HepG2 (cell line): ENCODE results near the gene SHC1. TPM values are rescaled to one million over a fixed set of nuclear protein-coding genes. Genes with fewer than 3 reads are reported as not detected.

Experiments used
- ATF4 ChIP-seq, 2 experiments: fragments of 450-650 bp in 1 of 2; sonication (generic) in 1 of 2; formaldehyde crosslinking; IDR thresholded peaks; 2 replicates each; pipeline versions ENCODE4 v1.5.0 to v1.8.0; 2020 to 2022; ENCODE audit warnings: mild to moderate bottlenecking in 1 of 2, missing genetic modification reagents in 1 of 2
- CREM ChIP-seq, 2 experiments: sonication (generic) in 1 of 2; formaldehyde crosslinking in 1 of 2; IDR thresholded peaks; 2 replicates each; pipeline versions ENCODE4 v1.4.0 to v1.6.1; 2016 to 2020; ENCODE audit warnings: antibody characterized with exemption in 1 of 2, mild to moderate bottlenecking in 1 of 2, missing genetic modification reagents in 1 of 2
- EHMT2 ChIP-seq: fragments of 200-600 bp; sonication (generic); IDR thresholded peaks from 2 replicates; pipeline ENCODE4 v1.7.0; 2017; ENCODE audit warnings: antibody characterized with exemption, low read depth, low read length, borderline replicate concordance
- POLR2G ChIP-seq: fragments of 200-400 bp; formaldehyde crosslinking; IDR thresholded peaks from 2 replicates; pipeline ENCODE4 v1.6.1; 2018; ENCODE audit warnings: mild to moderate bottlenecking, low read depth, low read length, moderate library complexity
- PPARG ChIP-seq: conservative IDR thresholded peaks from 2 replicates; pipeline ENCODE4 v1.6.1; 2016; ENCODE audit warnings: missing biosample characterization, missing genetic modification reagents
- SRF ChIP-seq: IDR thresholded peaks from 2 replicates; pipeline ENCODE4 v1.6.1; 2011; ENCODE audit warnings: mild to moderate bottlenecking, low read depth, low read length, moderate library complexity
- TERF1 ChIP-seq: sonication (generic); formaldehyde crosslinking; IDR thresholded peaks from 2 replicates; pipeline ENCODE4 v1.8.0; 2022; ENCODE audit warnings: mild to moderate bottlenecking, missing genetic modification reagents, moderate library complexity
- THAP7 ChIP-seq: sonication (generic); formaldehyde crosslinking; IDR thresholded peaks from 2 replicates; pipeline ENCODE4 v1.8.1; 2023; ENCODE audit warnings: mild to moderate bottlenecking, missing genetic modification reagents
- ZBTB49 ChIP-seq: sonication (generic); formaldehyde crosslinking; IDR thresholded peaks from 2 replicates; pipeline ENCODE4 v1.4.0; 2020; ENCODE audit warnings: missing genetic modification reagents, borderline replicate concordance
- ZNF44 ChIP-seq: sonication (generic); formaldehyde crosslinking; IDR thresholded peaks from 2 replicates; pipeline ENCODE4 v1.5.1; 2020; ENCODE audit warnings: mild to moderate bottlenecking, missing genetic modification reagents
- ZNF501 ChIP-seq: sonication (generic); formaldehyde crosslinking; IDR thresholded peaks from 2 replicates; pipeline ENCODE4 v1.5.1; 2020; ENCODE audit warnings: mild to moderate bottlenecking, moderate library complexity, missing genetic modification reagents
- ZNF609 ChIP-seq: sonication (generic); formaldehyde crosslinking; IDR thresholded peaks from 2 replicates; pipeline ENCODE4 v1.4.0; 2020; ENCODE audit warnings: mild to moderate bottlenecking, missing genetic modification reagents, borderline replicate concordance
- ZNF746 ChIP-seq: sonication (generic); formaldehyde crosslinking; IDR thresholded peaks from 2 replicates; pipeline ENCODE4 v1.8.0; 2022; ENCODE audit warnings: mild to moderate bottlenecking, missing genetic modification reagents
- ZNF766 ChIP-seq: sonication (generic); formaldehyde crosslinking; IDR thresholded peaks from 2 replicates; pipeline ENCODE4 v1.5.0; 2020; ENCODE audit warnings: missing genetic modification reagents, borderline replicate concordance
- ZUFSP ChIP-seq: sonication (generic); formaldehyde crosslinking; IDR thresholded peaks from 2 replicates; pipeline ENCODE4 v1.9.0; 2021; ENCODE audit warnings: missing genetic modification reagents, mild to moderate bottlenecking, borderline replicate concordance
- polyA plus RNA-seq, 8 experiments: library from polyadenylated mRNA; depleted of rRNA in 3 of 8; stranded (reverse) in 7 of 8; unstranded in 1 of 8; fragments of >200 nt; fragmentation: Illumina TruSeq in 4 of 8; extraction: Trizol in 4 of 8; gene quantifications; 2 replicates each; pipeline versions ENCODE4 v1.2.1 to v1.2.3, GENCODE V29; 2011 to 2016; ENCODE audit warnings: low read depth in 4 of 8, missing spikeins in 1 of 8, mixed read lengths in 1 of 8; ENCODE audit not compliant: insufficient read depth in 1 of 8
- total RNA-seq, 5 experiments: library from RNA; depleted of rRNA; stranded (reverse); fragments of >200 nt; fragmentation: Illumina TruSeq; extraction: Trizol; gene quantifications; 2 replicates each; pipeline ENCODE4 v1.2.3, GENCODE V29; 2016; ENCODE audit warnings: low read depth in 1 of 5

The SHC1 gene
- total and polyA plus RNA-seq, 2 of the 13 experiments (the other 11 are each of a cell fraction or from before 2014, with no cell fraction given) = 52.0 to 137 TPM

- TF ChIP-seq ZBTB49 (CRISPR knock-in tag) (no peak), CREM (IDR thresholded peaks at IDR 0.05) (peak; percentile 80), CREM (CRISPR knock-in tag; IDR thresholded peaks at IDR 0.05) (no peak), ZNF766 (CRISPR knock-in tag) (no peak), SRF (no peak), EHMT2 (no peak), PPARG (CRISPR knock-in tag) (no peak), POLR2G (peak; percentile 76), TERF1 (CRISPR knock-in tag) (no peak), ZNF501 (CRISPR knock-in tag) (peak; percentile 92), ZUFSP (CRISPR knock-in tag) (no peak), THAP7 (CRISPR knock-in tag) (no peak), ZNF609 (CRISPR knock-in tag) (no peak), ATF4 (CRISPR knock-in tag; IDR thresholded peaks at IDR 0.05) (0 out of 4 replicates have a peak, but pooled peaks of 1 of the 2 experiments have one; percentile 45), ZNF746 (no peak), ZNF44 (CRISPR knock-in tag) (peak; percentile 75; the same call in 1 of the 2 replicates)
Measured at GRCh38 chr1:154982897-154983648, 12.5 kb upstream of the SHC1 start, which contains the start of gene FLAD1 (continued).
